Dendritic cell treated with granulocyte-macrophage colony-stimulating factor and Interleukin-4, amounts not matched to agents 40 ng/mL and 50 ng/mL, for 4 days (primary cell): Measurements from ENCODE around the gene LSM2.
"Not testable (repeated sequence)": the region's sequence is repeated elsewhere in the genome, so short reads cannot be mapped to it uniquely, and the experiment has no call there.

Experiments
- H3K27ac Mint-ChIP-seq: one replicate; pipeline ENCODE4 v1.8.0; 2022; ENCODE audit warnings: mild to moderate bottlenecking, mixed read lengths
- H3K27me3 Mint-ChIP-seq: one replicate; pipeline ENCODE4 v1.8.0; 2022; ENCODE audit warnings: mild to moderate bottlenecking, mixed read lengths
- H3K36me3 Mint-ChIP-seq: one replicate; pipeline ENCODE4 v1.8.0; 2022; ENCODE audit warnings: low read depth, mixed read lengths
- H3K4me1 Mint-ChIP-seq: one replicate; pipeline ENCODE4 v1.8.0; 2022; ENCODE audit warnings: low read depth, mixed read lengths
- H3K4me3 Mint-ChIP-seq: one replicate; pipeline ENCODE4 v1.8.0; 2022; ENCODE audit warnings: mild to moderate bottlenecking, moderate library complexity, mixed read lengths
- H3K9me3 Mint-ChIP-seq: one replicate; pipeline ENCODE4 v1.8.0; 2022; ENCODE audit warnings: mixed read lengths
- intact Hi-C: fragments of 100-400 bp; cut with micrococcal nuclease; formaldehyde crosslinking; loops from one replicate; pipeline ENCODE4 v1.15.0; 2022

The LSM2 gene

DNA sequence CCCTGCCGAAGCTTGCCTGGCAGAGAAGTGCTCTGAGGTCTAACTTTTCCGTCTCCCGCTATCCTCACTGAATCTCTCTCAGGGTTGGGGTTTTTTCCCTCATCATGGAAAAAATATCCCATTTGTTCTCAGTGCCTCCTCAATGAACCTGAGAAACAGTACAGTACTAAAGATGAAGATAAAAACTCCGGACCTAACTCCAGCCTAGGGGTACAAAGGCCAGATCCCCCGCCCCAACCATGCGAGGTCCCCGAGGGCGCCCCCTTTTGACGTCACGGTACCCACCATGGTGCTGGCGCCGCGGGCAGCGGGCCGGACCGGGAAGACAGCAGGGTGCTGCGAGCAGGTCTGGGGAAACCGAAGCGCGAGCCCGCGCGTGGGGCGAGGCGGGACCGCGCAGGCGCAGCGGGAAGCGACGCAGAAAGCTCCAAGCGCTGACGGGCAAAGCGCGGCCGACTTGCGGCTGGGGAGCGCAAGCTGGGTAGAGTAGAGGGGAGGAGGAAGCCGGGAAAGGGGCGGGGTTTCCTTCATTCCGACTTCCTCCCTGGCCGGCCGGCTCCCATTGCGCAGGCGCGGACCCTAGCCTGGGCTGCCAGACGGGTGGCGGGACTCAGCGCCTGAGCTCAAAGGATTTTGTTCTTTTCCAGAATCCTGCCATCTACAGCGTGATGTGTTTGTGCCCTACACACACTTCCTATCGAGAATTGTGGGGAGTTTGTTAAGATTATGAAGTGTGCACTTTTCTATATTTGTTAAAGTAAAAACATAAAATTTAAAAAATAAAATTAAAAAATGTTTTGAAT is at the start of gene LSM2:
Gene LSM2, minus strand, starts transcription at position 497 of the 803 bp plus-strand sequence. Its CDS starts 209 bp downstream, at position 288.
- H3K27me3 Mint-ChIP-seq = no peaks in the 10 kb centered on the region
- H3K36me3 Mint-ChIP-seq = peaks cover 26% of the 10 kb centered on the region
- peaks cover 28% of the 10 kb centered on the region for H3K4me1 Mint-ChIP-seq
- H3K27ac Mint-ChIP-seq = peak within 1 kb of the TSS; percentile 93
- intact Hi-C loops = loop anchor here (1.0 kb wide), 1 partner anchor 10 kb away; no protein-coding TSS in a partner anchor
- peak within 1 kb of the TSS; percentile 79 for H3K4me3 Mint-ChIP-seq
- H3K9me3 Mint-ChIP-seq = no peaks in the 10 kb centered on the region

GRCh38 chr6:31851980-31852718 is 45.4 kb upstream of the LSM2 start:
- H3K27ac Mint-ChIP-seq, intact Hi-C loops, H3K9me3 Mint-ChIP-seq, H3K27me3 Mint-ChIP-seq, H3K4me3 Mint-ChIP-seq, H3K4me1 Mint-ChIP-seq: not testable (repeated sequence)
- peaks cover 29% of the 10 kb centered on the region for H3K36me3 Mint-ChIP-seq

GRCh38 chr6:31851485-31851832 is 44.7 kb upstream of the LSM2 start:
- H3K4me3 Mint-ChIP-seq = no peak overlapping the region
- no peak overlapping the region for H3K27ac Mint-ChIP-seq
- H3K4me1 Mint-ChIP-seq = peaks cover 6% of the 10 kb centered on the region
- intact Hi-C loops = no loop called here
- peaks cover 6% of the 10 kb centered on the region for H3K9me3 Mint-ChIP-seq
- peaks cover 22% of the 10 kb centered on the region for H3K36me3 Mint-ChIP-seq
- H3K27me3 Mint-ChIP-seq = no peaks in the 10 kb centered on the region

- H3K9me3 Mint-ChIP-seq = peaks cover 6% of the 10 kb centered on the region
Measured at GRCh38 chr6:31850765-31851484, 44.2 kb upstream of the LSM2 start.

DNA sequence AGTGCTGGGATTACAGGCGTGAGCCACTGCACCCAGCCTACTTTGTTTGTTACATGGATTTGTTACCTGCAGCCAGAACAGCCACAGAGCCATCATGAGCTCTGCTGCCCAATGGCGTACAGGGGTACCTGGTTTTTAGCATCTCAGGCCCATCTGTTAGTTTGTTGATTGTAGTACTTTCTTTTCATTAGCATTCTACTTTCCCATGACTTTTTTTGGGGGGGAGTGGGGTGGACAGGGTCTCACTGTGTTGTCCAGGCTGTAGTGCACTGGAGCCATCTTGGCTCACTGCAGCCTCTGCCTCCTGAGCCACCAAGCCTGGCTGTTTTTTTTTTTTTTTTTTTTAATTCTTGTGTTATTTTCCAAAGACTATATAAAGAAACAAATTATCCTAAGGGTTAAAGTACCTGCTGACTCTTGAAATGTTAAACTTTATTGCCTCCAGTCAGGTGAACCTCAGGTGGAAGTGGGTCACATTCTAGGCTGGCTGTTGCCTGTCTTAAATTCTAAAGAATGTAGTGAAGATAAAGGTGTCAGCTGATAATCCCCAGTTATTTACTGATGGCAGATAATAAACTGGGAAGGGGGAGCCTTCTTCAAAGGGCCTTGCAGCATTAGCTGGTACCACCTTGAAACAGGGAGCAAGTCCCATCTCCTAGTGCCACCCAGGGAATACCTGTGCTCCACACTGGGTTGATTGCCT is 40.7 kb upstream of the LSM2 start:
- Mint-ChIP-seq H3K36me3 (peaks cover 39% of the 10 kb centered on the region), H3K4me3 (no peak overlapping the region), H3K27ac (no peak overlapping the region)

More at GRCh38 chr6:31850765-31851484, 44.2 kb upstream of the LSM2 start:
- intact Hi-C loops = no loop called here
- Mint-ChIP-seq H3K4me3 (no peak overlapping the region), H3K27me3 (no peaks in the 10 kb centered on the region), H3K27ac (no peak overlapping the region), H3K36me3 (peaks cover 19% of the 10 kb centered on the region), H3K4me1 (peaks cover 6% of the 10 kb centered on the region)

DNA sequence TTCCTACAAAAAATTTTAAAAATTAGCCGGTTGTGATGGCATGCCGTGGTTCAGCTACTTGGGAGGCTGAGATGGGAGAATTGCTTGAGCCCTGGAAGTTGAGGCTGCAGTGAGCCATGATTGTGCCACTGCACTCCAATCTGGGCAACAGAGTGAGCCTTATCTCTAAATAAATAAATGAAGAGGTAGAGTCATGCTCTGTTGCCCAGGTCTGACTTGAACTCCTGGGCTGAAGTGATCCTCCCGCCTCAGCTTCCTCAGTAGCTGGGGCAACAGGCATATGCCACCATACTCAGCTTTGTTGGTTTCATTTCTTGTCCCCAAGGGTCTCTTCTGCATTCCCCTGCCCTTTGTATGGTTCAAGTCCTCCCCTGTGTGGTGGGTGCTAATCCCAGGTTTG is 37.7 kb upstream of the LSM2 start:
- no peaks in the 10 kb centered on the region for H3K4me1 Mint-ChIP-seq
- H3K27ac Mint-ChIP-seq = no peak overlapping the region
- H3K9me3 Mint-ChIP-seq = no peaks in the 10 kb centered on the region
- H3K4me3 Mint-ChIP-seq = no peak overlapping the region
- H3K36me3 Mint-ChIP-seq = peaks cover 66% of the 10 kb centered on the region
- intact Hi-C loops = no loop called here
- H3K27me3 Mint-ChIP-seq = no peaks in the 10 kb centered on the region

More for the DNA sequence above, 40.7 kb upstream of the LSM2 start:
- Mint-ChIP-seq H3K4me1 (peaks cover 6% of the 10 kb centered on the region), H3K27me3 (no peaks in the 10 kb centered on the region), H3K9me3 (peaks cover 1% of the 10 kb centered on the region)
- intact Hi-C loops = no loop called here

DNA sequence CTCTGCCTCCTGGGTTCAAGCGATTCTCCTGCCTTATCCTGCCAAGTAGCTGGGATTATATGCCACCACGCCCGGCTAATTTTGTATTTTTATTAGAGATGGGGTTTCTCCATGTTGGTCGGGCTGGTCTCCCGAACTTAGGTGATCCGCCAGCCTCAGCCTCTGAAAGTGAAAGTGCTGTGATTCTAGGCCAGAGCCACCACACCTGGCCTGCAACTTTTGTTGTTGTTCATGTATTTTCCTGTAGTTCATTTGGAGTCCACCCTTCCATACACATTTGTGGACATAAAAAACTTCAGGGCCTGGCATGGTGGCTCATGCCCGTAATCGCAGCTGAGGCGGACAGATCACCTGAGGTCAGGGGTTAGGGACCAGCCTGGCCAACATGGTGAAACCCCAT is 35.3 kb upstream of the LSM2 start:
- no peak overlapping the region for H3K27ac Mint-ChIP-seq
- peaks cover 90% of the 10 kb centered on the region for H3K36me3 Mint-ChIP-seq
- no peaks in the 10 kb centered on the region for H3K9me3 Mint-ChIP-seq
- intact Hi-C loops = no loop called here
- H3K4me3 Mint-ChIP-seq = no peak overlapping the region
- peaks cover 20% of the 10 kb centered on the region for H3K4me1 Mint-ChIP-seq
- H3K27me3 Mint-ChIP-seq = no peaks in the 10 kb centered on the region

DNA sequence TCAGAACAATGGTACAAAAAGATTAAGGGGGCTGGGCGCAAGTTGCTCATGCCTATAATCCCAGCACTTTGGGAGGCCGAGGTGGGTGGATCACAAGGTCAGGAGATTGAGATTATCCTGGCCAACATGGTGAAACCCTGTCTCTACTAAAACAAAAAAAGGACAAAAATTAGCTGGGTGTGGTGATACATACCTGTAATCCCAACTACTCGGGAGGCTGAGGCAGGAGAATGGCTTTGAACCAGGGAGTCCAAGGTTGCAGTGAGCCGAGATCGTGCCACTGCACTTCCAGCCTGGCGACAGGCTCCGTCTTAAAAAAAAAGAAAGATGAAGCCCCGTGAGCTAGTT is 33.0 kb upstream of the LSM2 start:
- Mint-ChIP-seq H3K4me1 (peaks cover 35% of the 10 kb centered on the region), H3K36me3 (peaks cover 100% of the 10 kb centered on the region)
- H3K4me3 Mint-ChIP-seq, H3K27me3 Mint-ChIP-seq, intact Hi-C loops, H3K9me3 Mint-ChIP-seq, H3K27ac Mint-ChIP-seq: not testable (repeated sequence)

DNA sequence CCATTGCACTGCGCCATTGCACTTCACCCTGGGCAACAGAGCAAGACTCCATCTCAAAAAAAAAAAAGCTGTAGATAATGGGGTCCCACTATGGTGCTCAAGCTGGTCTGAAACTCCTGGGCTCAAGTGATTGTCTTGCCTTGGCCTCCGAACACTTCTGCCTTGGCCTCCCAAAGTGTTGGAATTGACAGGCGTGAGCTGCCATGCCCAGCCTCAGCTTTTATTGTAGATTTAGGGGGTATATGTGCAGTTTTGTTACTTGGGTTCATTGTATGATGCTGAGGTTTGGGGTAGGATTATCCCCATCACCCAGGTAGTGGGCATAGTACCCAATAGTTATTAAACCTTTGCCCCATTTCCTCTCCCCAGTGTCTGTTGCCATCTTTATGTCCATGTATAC is 32.2 kb upstream of the LSM2 start:
- Mint-ChIP-seq H3K4me1 (peaks cover 40% of the 10 kb centered on the region), H3K9me3 (no peaks in the 10 kb centered on the region), H3K36me3 (peaks cover 95% of the 10 kb centered on the region), H3K27ac (no peak overlapping the region), H3K4me3 (no peak overlapping the region), H3K27me3 (no peaks in the 10 kb centered on the region)
- intact Hi-C loops = no loop called here

GRCh38 chr6:31838114-31838553 is 31.4 kb upstream of the LSM2 start:
- H3K27me3 Mint-ChIP-seq, H3K27ac Mint-ChIP-seq, H3K9me3 Mint-ChIP-seq, intact Hi-C loops: not testable (repeated sequence)
- Mint-ChIP-seq H3K4me3 (peak overlapping the region; percentile 96), H3K4me1 (peaks cover 48% of the 10 kb centered on the region), H3K36me3 (peaks cover 87% of the 10 kb centered on the region)

GRCh38 chr6:31837369-31838113 is 30.8 kb upstream of the LSM2 start:
- Mint-ChIP-seq H3K36me3 (peaks cover 81% of the 10 kb centered on the region), H3K27me3 (no peaks in the 10 kb centered on the region), H3K9me3 (no peaks in the 10 kb centered on the region), H3K4me1 (peaks cover 49% of the 10 kb centered on the region), H3K4me3 (peak overlapping the region; percentile 96), H3K27ac (peak overlapping the region; percentile 97)
- intact Hi-C loops = no loop called here

DNA sequence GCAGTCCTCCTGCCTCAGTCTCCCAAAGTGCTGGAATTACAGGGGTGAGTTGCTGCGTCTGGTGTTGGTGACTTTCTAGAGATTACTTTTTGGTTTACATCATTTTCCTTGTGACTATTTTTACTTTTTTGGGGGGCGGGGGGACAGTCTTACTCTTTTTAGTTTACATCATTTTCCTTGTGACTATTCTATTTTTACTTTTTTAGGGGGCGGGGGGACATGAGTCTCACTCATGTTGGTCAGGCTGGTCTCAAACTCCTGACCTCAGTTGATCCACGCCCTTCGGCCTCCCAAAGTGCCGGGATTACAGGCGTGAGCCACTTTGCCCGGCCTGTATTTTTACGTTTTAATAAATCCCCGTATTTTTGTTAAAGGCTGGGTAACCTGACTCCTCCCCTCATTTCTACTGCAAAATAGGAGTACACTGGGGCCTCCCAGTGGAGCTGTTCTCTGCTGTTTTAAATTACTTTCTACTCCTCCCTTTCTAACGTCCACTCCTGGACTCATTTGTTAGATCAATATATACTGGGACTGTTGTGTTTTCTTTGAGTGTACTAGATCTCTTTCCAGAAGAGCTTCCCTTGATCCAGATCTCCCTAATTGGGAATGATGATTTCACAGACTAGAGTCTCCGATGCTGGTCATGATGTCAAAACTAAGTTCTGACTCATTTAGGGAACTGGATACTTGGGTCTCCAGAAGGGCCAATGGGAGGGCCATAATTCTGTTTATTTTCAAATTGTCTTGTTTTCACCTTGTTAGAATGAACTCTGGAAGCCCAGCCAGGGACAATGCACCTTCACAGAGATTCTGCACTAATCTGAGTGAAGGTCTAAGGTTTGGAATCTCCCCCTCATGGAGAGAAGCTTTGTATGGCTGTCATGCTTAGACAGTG is 30.0 kb upstream of the LSM2 start:
- Mint-ChIP-seq H3K4me1 (peaks cover 50% of the 10 kb centered on the region), H3K36me3 (peaks cover 73% of the 10 kb centered on the region), H3K9me3 (no peaks in the 10 kb centered on the region), H3K4me3 (peak overlapping the region; percentile 96), H3K27me3 (no peaks in the 10 kb centered on the region), H3K27ac (peak overlapping the region; percentile 97)
- intact Hi-C loops = no loop called here
